ENCODE results near the gene CCDC187.

Gene CCDC187

GRCh38 chr9:136275655-136276429, 28.1 kb downstream of the CCDC187 start:
- TF ChIP-seq GATA3 (IDR thresholded peaks at IDR 0.05; ENCODE audit: low read depth, low read length) (no peak), GATA2 (IDR thresholded peaks at IDR 0.05; ENCODE audit: low read depth, low read length) (no peak)

GRCh38 chr9:136274786-136275654, 28.9 kb downstream of the CCDC187 start:
- TF ChIP-seq GATA2 (IDR thresholded peaks at IDR 0.05; ENCODE audit: low read depth, low read length) = no peak
- no peak for TF ChIP-seq GATA3 (IDR thresholded peaks at IDR 0.05; ENCODE audit: low read depth, low read length)

GRCh38 chr9:136273921-136274785, 29.7 kb downstream of the CCDC187 start:
- TF ChIP-seq GATA3 (IDR thresholded peaks at IDR 0.05; ENCODE audit: low read depth, low read length) (no peak), GATA2 (IDR thresholded peaks at IDR 0.05; ENCODE audit: low read depth, low read length) (no peak)

GRCh38 chr9:136273244-136273865, 30.5 kb downstream of the CCDC187 start:
- no peak for TF ChIP-seq GATA3 (IDR thresholded peaks at IDR 0.05; ENCODE audit: low read depth, low read length)
- TF ChIP-seq GATA2 (IDR thresholded peaks at IDR 0.05; ENCODE audit: low read depth, low read length) = no peak

- no peak for TF ChIP-seq GATA3 (IDR thresholded peaks at IDR 0.05; ENCODE audit: low read depth, low read length)
- no peak for TF ChIP-seq GATA2 (IDR thresholded peaks at IDR 0.05; ENCODE audit: low read depth, low read length)
Measured at GRCh38 chr9:136270173-136270705, 33.7 kb downstream of the CCDC187 start.

- TF ChIP-seq GATA3 (IDR thresholded peaks at IDR 0.05; ENCODE audit: low read depth, low read length) (no peak), GATA2 (IDR thresholded peaks at IDR 0.05; ENCODE audit: low read depth, low read length) (no peak)
Measured at GRCh38 chr9:136268735-136269134, 35.2 kb downstream of the CCDC187 start.

GRCh38 chr9:136268318-136268717, 35.6 kb downstream of the CCDC187 start:
- TF ChIP-seq GATA3 (IDR thresholded peaks at IDR 0.05; ENCODE audit: low read depth, low read length) (no peak), GATA2 (IDR thresholded peaks at IDR 0.05; ENCODE audit: low read depth, low read length) (no peak)

GRCh38 chr9:136267261-136268111, 36.4 kb downstream of the CCDC187 start:
- TF ChIP-seq GATA3 (IDR thresholded peaks at IDR 0.05; ENCODE audit: low read depth, low read length) (no peak), GATA2 (IDR thresholded peaks at IDR 0.05; ENCODE audit: low read depth, low read length) (no peak)

GRCh38 chr9:136265561-136266355, 38.1 kb downstream of the CCDC187 start:
- TF ChIP-seq GATA3 (IDR thresholded peaks at IDR 0.05; ENCODE audit: low read depth, low read length) = no peak
- no peak for TF ChIP-seq GATA2 (IDR thresholded peaks at IDR 0.05; ENCODE audit: low read depth, low read length)

- TF ChIP-seq GATA3 (IDR thresholded peaks at IDR 0.05; ENCODE audit: low read depth, low read length) = no peak
- TF ChIP-seq GATA2 (IDR thresholded peaks at IDR 0.05; ENCODE audit: low read depth, low read length) = no peak
Measured at GRCh38 chr9:136264441-136265405, 39.2 kb downstream of the CCDC187 start.

- no peak for TF ChIP-seq GATA3 (IDR thresholded peaks at IDR 0.05; ENCODE audit: low read depth, low read length)
- TF ChIP-seq GATA2 (IDR thresholded peaks at IDR 0.05; ENCODE audit: low read depth, low read length) = no peak
Measured at GRCh38 chr9:136264031-136264430, 39.9 kb downstream of the CCDC187 start.
